22Rv1 (cell line): ENCODE measurements around the gene TMPRSS11D.

Experiments used
- ZFX ChIP-seq: fragments of 450-650 bp; IDR thresholded peaks from 2 replicates; pipeline ENCODE4 v1.6.1; 2017; ENCODE audit warnings: antibody characterized with exemption, borderline replicate concordance
- TF ChIP-seq, protein P1 (sequence below): fragments of 450-650 bp; IDR thresholded peaks from 2 replicates; pipeline ENCODE4 v1.5.1; 2017; ENCODE audit warnings: mild to moderate bottlenecking

DNA sequence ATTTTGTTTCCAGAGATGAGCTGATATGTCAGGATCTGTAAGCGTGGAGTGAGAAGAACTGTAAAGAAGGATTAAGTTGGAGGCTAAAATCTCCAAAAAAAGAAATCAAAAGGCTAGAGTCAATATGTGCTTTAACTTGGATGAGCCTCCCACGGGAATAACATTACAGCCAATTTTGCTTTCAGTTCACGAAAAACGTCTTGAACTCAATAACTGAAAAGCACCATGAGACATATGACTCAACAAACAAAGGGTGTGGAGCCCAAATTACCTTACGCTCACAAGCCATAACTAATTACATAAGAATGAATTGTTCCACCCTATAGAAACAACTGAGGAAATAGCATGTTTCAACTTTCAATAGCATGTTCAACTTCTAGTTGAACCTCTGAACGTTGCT, 22.3 kb downstream of the TMPRSS11D start:
- TF ChIP-seq, protein P1, sequence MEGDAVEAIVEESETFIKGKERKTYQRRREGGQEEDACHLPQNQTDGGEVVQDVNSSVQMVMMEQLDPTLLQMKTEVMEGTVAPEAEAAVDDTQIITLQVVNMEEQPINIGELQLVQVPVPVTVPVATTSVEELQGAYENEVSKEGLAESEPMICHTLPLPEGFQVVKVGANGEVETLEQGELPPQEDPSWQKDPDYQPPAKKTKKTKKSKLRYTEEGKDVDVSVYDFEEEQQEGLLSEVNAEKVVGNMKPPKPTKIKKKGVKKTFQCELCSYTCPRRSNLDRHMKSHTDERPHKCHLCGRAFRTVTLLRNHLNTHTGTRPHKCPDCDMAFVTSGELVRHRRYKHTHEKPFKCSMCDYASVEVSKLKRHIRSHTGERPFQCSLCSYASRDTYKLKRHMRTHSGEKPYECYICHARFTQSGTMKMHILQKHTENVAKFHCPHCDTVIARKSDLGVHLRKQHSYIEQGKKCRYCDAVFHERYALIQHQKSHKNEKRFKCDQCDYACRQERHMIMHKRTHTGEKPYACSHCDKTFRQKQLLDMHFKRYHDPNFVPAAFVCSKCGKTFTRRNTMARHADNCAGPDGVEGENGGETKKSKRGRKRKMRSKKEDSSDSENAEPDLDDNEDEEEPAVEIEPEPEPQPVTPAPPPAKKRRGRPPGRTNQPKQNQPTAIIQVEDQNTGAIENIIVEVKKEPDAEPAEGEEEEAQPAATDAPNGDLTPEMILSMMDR: no peak
- no peak for TF ChIP-seq ZFX
